T-helper 22 cell (primary cell): ENCODE results near the gene RELCH.

Experiments
- DNase-seq: peaks from one replicate; pipeline ENCODE4 v3.0.0-alpha.2; 2020; ENCODE audit warnings: low read depth

The RELCH gene

DNA sequence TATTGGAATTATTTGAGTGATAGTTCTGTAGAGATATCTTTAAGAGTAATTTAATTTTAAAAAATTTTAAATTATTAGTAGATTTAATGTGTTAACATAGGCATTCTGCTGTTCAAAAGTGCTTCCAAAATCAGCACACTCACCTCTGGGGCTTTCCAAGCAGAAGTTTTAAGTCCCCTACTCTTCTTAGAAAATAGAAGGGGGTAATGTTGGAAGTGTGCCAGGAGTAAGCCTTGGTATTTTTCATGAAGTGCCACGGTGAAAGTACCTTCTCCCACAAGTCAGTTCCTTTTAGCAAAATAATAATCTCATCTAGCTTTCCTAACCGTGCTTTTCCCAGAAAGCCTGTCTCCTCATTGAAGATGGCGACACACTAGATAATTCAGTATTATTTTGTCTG, 134.1 kb downstream of the RELCH start:
- no peak for DNase-seq

DNA sequence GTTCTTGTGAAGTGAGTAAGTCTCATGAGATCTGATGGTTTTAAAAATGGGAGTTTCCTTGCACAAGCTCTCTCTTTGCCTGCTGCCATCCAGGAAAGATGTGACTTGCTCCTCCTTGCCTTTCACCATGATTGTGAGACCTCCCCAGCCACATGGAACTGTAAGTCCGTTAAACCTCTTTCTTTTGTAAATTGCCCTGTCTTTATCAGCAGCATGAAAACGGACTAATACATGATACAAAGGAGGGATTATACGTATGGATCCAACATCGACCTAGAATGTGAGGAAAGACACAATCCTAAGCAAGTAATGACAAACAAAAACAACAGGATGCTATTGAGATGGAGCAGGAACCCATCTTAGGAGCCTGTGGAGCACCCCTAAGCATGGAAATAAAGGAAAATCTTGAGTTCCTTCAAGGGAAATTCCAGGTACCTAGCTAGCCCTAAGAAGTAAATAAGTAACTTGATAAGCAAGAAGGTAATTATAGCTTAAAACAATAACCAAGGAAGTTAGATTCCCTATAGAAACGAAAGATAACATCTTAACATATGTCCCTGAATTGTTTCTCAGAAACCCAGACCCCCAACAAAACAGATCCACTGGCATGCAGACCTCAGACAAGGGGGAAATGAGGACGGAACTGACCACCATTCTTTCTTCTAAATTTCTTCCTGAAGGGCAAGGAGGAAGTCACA, 136.6 kb downstream of the RELCH start:
- DNase-seq = no peak

DNA sequence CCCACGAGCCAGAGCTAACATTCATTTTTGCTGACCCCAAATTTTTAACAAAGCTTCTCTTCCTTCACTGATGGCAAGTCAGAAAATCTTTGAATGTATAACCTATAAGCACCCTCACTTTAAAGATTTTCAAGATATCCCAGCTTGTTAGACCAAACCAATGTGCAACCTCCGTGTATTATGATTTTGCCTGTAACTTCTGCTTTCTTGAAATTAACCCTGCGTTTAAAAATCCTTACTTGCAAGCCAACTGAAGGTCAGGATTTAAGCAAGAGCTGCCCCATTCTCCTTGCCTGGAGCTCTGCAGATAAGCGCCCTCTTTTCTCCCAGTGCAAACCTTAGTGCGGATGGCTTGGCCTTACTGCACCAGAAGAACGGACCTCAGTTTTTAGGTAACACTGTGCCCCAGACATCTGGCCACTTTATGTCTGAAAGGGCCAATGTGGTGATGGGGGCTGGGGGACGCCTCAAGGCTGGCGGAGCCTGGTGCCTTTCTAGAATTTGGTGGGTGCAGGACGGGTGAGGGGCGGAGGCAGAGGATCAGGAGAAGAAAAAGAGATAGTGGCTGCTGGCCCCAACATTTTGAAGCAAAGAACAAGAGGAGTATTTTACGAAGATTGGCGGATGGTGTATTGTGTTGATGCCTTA, 137.2 kb downstream of the RELCH start:
- DNase-seq = no peak

DNA sequence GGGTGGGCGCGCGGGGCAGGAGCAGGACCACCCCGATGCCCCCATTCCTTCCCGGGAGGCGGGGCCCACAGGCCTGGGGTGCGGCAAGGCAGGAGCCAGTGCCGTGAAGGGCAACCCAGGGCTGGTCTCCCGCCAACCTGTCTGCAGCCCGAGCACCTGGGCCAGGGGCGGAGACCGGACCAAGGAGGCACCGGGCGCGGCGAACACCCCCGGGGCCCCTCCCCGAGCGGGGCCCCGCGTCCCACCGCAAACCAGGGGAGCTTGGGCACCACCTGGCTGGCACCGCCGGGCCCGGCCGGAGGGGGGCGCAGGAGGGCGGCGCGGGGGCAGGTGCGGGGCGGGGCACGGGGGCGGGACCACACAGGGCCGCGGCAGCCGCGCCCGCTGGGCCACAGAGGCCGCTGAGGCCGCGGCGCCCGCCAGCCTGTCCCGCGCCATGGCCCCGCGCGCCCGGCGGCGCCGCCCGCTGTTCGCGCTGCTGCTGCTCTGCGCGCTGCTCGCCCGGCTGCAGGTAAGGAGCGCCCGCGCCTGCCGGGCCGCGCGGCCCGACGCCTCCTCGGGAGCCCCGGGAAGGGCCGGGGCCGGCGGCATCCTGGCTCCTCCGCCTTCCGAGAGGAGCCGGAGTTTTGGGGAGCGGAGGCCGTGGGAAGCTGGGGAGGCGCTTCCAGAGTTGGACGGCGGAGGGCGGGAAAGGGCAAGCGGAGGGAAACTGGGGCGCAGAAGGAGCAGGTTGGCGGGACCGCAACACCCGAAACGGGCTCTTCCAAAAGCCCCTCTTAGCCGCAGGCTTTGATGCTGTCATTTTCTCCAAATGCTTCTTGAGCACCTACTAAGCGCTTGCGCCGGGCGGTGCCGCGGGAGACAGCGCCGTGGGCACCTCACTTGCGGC, 138.1 kb downstream of the RELCH start, which contains the start of gene TNFRSF11A:
Gene TNFRSF11A (plus strand): TSS at position 394 of the 889 bp plus-strand sequence. CDS start 43 bp downstream, at position 437.
- DNase-seq = peak; percentile 34

DNA sequence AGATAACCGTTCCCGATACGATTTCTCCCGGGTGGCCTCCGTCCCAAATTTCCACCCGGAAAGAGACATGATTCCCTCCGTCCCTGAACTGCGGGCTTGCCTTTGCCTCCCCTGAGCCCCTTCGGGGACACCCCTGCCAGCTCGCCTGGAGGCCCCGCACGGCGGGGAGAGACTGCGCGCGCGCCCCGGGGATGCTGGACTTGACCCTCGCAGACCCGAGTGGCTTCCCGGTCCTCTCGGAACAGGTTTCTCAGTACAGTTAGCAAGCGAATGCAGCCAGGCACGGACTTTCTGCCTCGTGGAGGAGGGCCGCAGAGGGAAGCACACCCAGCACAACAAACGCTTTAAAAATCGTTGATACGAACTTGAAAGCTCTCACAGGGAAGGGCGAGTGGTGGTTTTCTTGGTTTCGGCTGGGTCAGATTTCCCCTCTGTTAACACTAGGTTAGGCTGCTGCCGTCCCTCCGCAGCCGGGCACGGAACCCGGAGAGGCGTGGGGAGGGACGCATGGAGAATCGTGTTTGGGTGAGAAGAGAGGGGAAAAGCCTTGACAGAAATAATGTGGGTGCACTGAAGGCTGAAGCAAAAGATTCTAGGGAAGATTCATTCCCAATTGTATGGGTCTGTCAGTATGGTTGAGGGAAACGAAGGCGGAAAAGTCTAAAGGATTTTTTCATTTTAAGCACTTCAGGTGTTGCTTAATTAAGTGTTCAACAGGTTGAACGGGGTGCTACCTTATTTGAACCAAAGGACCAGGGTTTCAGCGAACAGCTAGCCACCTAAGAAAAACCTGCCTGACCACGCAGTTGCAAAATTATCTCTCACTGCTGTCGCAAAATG, 139.0 kb downstream of the RELCH start:
- DNase-seq = no peak

DNA sequence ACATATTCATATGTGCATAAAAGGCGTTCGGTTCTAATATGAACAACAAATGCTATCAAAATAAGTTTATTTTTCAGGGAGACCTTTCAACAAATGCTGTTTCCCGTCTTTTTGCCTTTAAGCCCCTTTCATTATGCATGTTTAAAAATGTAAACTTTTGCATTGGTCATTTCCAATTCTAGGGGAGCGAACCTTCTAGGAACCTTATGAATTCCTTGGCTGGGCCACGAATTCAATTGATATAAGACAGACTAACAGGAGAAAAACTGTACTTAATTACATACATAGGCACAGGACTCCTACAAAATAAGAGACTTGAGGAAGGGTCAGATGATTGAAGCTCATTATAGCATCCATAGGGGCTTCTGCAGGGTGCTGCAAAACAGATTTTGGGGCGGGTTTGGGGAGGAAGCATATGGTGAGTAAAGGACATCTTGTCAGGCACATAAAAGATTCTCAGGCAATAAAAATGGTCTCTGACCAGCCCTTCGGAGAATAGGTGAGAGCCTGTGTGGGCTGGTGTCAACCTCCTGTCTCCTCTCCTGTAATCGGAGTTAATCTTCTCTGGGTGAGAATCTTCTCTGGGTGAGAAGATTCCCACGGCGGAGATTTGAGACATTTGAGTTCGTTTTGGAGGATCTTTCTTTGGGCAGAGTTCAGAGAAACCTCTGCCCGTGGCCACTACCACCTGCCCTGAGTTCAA, 139.7 kb downstream of the RELCH start:
- DNase-seq = no peak

DNA sequence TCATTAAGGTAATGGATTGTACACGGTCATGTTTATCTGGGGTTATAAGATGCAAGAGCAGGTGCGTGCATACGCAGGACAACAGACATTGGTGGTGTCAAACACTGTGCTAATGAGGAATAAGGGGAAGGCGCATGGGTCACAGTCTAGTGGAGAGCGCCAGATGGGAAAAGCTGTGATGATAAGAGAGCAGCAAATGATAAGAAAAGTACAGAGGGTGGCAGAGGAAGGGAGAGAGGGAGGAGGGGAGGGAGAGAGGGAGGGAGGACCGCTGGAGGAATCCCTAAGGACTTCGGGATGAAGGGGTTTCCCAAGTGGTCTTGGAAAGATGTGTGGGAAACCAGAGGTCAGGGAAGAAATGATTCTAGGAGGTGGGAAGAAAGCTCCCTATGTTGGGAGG, 140.9 kb downstream of the RELCH start:
- DNase-seq = no peak

DNA sequence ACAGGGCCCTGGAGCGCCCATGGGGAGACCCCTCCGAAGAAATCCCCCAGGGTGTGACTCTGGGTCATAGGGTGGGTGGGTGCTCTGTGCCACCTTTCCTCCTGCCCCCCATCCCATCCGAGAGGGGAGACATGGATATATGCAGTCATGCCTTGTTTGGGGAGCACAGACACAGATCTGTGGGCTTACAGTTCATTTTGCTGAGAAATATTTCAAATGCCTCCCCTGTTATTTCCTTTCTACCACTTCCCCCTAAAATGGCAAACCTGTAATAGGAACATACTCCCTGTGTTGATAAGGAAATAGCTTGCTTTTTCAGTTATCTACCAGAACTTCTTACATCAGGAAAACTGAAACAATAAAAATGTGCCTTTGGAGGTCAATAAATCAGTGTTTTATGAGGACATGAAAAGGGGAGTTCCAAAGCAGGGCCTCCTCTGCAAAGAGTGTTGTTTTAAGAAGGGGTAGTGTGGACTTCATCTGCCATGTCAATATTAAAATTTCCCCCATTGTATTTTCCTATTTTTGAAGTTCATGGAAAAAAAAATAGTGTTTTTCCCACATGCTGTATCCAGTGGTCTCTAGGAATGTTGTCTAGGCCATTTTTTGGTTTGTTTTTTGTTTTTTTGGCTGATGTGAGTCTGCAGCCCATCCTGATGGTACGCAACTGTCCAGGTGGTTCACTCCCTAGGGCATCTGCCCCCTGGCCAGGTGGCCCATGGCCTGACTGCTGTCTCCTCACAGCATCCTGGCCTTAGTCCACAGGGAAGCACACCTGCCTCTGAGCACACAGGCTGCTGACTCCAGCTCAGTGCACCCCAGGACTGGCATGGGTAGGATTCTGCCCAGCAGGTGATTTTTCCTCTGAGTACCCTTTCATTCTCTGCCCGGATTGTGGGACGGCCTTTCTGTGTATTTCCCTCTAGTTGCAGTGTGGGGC, 141.8 kb downstream of the RELCH start:
- DNase-seq = no peak

DNA sequence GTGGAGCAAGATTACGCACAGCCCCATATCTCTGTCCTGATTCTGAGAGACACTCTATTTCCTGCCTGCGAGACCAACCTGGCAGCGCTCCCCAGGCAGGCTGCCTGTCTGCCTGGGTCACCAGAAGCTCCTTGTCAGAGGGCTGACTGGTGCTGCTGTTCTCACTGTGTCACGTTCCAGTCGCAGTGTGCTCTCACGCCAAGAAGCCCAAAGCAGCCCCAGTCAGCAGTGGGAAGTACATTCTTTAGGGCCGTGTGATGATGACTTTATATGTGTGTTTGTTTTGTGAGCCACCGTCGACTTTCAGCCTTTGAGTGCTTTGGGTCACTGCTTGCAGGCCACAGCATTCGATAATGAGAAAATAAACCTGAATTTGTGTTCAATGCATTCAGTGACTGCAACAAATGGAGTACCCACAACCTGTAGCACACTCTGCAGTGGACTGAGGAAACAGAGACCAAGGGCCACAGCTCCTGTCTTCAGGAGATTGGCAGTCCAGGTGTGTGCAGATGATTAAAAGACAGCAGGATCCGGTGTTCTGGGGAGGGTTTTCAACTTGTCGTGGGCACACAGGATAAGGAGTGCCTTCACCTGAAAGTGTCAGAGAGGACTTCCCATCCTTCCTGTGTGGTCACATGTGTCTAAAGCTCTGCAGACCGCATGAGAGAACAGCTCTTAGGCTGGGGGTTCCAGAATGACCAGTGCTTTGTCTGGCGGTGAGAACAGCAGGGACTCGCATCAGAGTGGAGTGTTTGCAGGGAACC, 142.8 kb downstream of the RELCH start:
- DNase-seq = no peak

DNA sequence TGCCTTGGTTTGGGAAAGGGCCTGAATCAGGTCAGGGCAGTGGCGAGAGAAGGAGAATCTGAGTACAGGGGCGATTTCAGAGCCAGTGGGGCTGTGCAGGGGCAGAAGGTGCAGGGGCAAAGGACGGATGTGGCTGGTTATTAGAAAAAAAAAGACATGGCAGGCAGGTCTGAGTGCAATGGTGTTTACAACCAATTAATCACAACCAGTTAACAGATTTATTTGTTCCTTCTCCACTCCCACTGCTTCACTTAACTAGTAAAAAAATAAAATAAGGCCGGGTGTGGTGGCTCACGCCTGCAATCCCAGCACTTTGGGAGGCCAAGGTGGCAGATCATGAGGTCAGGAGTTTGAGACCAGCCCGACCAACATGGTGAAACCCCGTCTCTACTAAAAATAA, 143.6 kb downstream of the RELCH start:
- no peak for DNase-seq

DNA sequence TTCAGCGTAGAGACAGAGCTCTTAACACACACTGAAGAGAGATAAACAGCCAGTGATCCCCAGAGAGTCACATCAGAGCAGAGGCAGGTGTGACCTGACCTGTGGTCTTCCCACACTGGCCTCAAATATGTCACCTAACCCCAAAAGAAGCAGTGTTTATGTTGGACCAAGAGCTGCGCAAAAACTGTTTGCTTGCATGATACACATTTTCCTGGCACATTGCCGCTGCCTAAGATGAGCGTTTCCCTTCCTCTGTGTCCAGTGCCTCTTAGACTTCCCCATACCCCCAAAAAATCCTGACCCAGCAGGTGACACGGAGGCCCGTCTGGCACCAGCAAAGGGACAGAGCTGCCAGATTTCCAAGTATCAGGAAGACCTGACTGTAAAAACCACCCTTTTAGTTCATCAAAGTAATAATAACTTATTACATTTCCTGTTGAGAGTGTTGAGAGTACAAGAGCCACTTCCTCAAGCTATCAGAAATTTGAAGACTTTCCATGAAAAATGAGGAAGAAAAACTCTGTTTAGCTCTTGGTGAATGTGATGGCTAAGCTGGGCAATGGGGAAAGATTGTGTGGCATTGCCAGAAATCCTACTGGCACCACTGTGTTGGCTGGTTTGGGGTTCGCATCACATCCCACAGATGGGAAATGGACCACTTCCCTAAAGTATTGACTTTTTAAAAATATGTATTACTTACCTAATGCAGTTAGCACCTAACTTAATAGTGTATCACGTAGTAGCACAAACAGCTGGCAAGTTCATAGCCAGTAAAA, 144.7 kb downstream of the RELCH start:
- no peak for DNase-seq

- DNase-seq = no peak
Observed at GRCh38 chr18:62332431-62332830, 145.4 kb downstream of the RELCH start.

DNA sequence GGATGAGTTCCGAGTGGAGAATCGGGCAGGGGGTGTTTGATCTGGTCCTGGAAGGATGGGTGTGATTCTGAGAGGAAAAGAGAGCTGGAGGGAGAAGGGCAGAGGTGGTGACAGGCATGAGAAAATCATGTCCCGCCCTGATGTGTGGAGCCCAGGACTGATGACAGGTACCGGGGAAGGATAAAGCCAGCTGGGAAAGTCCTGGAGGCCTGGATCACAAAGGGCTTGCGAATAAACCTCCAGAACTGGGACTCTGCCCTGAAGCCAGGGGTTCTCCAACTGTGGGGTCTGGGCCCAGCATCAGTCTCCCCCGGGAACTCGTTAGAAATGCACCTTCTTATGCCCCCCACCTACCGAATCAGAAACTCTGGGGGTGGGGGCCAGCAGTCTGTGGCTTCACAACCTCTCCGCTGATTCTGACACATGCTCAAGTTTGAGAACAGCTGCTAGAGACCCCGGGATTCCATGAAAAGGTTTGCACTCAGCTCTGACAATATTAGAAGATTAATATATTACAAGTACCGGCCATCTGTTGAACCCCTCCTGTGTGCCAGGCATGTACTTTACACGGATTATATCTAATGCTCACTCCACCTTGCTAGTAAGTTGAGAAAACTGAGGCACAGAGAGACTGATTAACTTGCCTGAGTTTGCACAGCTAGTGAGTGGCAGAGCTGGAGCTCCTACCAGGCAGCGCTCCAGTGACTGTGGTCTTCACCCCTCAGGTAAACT, 146.1 kb downstream of the RELCH start:
- DNase-seq = no peak

DNA sequence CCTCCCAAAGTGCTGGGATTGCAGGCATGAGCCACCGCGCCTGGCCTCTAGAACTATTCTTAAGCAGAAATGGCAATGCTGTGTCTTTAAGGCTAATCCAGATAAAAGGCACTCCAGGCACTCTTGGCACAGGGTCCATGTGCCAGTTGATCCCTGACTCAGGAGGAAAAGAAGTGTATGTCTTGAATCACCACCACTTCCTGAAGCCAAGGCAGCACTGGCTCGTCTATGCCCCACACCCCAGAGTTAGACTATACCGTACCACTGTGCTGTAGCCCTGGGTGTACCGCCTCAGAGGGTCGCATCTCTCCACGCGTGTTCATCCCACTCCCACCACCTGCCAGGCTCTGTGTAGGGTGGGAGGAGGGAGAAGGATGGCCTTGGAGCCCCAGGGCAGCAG, 147.1 kb downstream of the RELCH start:
- DNase-seq = no peak

DNA sequence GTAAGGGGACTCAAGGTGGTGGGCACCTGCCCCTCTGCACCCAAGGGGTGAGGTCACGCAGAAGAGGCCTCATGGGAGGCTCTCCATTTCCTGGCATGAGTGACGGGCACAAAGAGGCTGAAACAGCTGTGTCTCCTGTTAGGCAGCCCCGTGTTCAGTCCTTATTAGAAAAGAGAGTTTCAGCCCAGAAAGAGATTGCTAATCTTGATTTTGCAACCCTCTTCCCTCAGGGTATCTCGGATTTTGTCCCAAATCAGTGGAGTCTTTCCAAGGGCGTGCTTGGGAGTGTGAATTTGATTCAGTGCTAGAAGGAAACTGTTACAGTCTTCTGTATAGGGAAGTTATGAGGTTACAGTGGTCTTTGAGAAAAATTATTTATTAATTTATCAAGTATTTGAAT, 148.4 kb downstream of the RELCH start:
- no peak for DNase-seq

- DNase-seq = no peak
Observed at GRCh38 chr18:62336618-62337017, 149.6 kb downstream of the RELCH start.

- no peak for DNase-seq
Observed at GRCh38 chr18:62337336-62337735, 150.3 kb downstream of the RELCH start.
